Measurements from ENCODE around the gene SLIRP.
"Not testable (repeated sequence)": the region's sequence is repeated elsewhere in the genome, so short reads cannot be mapped to it uniquely, and the experiment has no call there.

SLIRP gene

GRCh38 chr14:77707724-77708408 is at the start of gene SLIRP, which contains the start of gene ALKBH1:
TSS of gene SLIRP (plus strand) at chr14:77708103. CDS start at chr14:77708112, 9 bp downstream.
TSS of gene ALKBH1 (minus strand) at chr14:77708023. CDS start at chr14:77708004, 19 bp downstream.
- peak; percentile 74 for DNase-seq (ENCODE audit: low read depth)

- DNase-seq (ENCODE audit: low read depth) = no peak
Measured at GRCh38 chr14:77659831-77660230, 48.1 kb upstream of the SLIRP start.

GRCh38 chr14:77660754-77661153 is 47.1 kb upstream of the SLIRP start:
- no peak for DNase-seq (ENCODE audit: low read depth)

GRCh38 chr14:77661562-77661961 is 46.3 kb upstream of the SLIRP start:
- DNase-seq (ENCODE audit: low read depth) = not testable (repeated sequence)

GRCh38 chr14:77663293-77663692 is 44.6 kb upstream of the SLIRP start:
- no peak for DNase-seq (ENCODE audit: low read depth)

GRCh38 chr14:77667331-77667730 is 40.6 kb upstream of the SLIRP start:
- DNase-seq (ENCODE audit: low read depth) = no peak

GRCh38 chr14:77673193-77673592 is 34.7 kb upstream of the SLIRP start:
- DNase-seq (ENCODE audit: low read depth) = no peak

GRCh38 chr14:77674931-77675330 is 33.0 kb upstream of the SLIRP start:
- DNase-seq (ENCODE audit: low read depth) = no peak

GRCh38 chr14:77681196-77682157 is 26.4 kb upstream of the SLIRP start:
- no peak for DNase-seq (ENCODE audit: low read depth)

GRCh38 chr14:77682158-77682553 is 25.7 kb upstream of the SLIRP start:
- no peak for DNase-seq (ENCODE audit: low read depth)

GRCh38 chr14:77691259-77691658 is 16.6 kb upstream of the SLIRP start:
- no peak for DNase-seq (ENCODE audit: low read depth)

- DNase-seq (ENCODE audit: low read depth) = no peak
Measured at GRCh38 chr14:77707355-77707723, 564 bp upstream of the SLIRP start.

GRCh38 chr14:77708749-77709148 is 846 bp downstream of the SLIRP start:
- DNase-seq (ENCODE audit: low read depth) = no peak

- no peak for DNase-seq (ENCODE audit: low read depth)
Measured at GRCh38 chr14:77709412-77709811, 1.5 kb downstream of the SLIRP start.

- DNase-seq (ENCODE audit: low read depth) = no peak
Measured at GRCh38 chr14:77710364-77710763, 2.5 kb downstream of the SLIRP start.

GRCh38 chr14:77714926-77715325 is 7.0 kb downstream of the SLIRP start:
- DNase-seq (ENCODE audit: low read depth) = no peak

- DNase-seq (ENCODE audit: low read depth) = no peak
Measured at GRCh38 chr14:77717608-77718305, 9.9 kb downstream of the SLIRP start.

GRCh38 chr14:77721437-77721836 is 13.5 kb downstream of the SLIRP start:
- DNase-seq (ENCODE audit: low read depth) = no peak

- no peak for DNase-seq (ENCODE audit: low read depth)
Measured at GRCh38 chr14:77722301-77722700, 14.4 kb downstream of the SLIRP start.

- DNase-seq (ENCODE audit: low read depth) = no peak
Measured at GRCh38 chr14:77730976-77731497, 23.1 kb downstream of the SLIRP start.

GRCh38 chr14:77738559-77739250 is 30.8 kb downstream of the SLIRP start:
- no peak for DNase-seq (ENCODE audit: low read depth)

- no peak for DNase-seq (ENCODE audit: low read depth)
Measured at GRCh38 chr14:77741438-77741837, 33.5 kb downstream of the SLIRP start.

All from stimulated activated CD8-positive, alpha-beta memory T cell treated with anti-CD3 and anti-CD28 coated beads, Interleukin-7, amount 100 ng/mL, for 24 hours (primary cell).